Motor neuron (in vitro differentiated cells): Measurements from ENCODE around the gene NAGPA. TPM values are rescaled to one million over a fixed set of nuclear protein-coding genes. Genes with fewer than 3 reads are reported as not detected.
A peak's percentile ranks its signal among the peaks of the same experiment; 100 is the strongest.

ENCODE experiments used
- ATAC-seq, 8 experiments: fragments of 200-7000 bp; cut with Tn5 transposase; replicated peaks in 6 of 8; 2 replicates each; pipeline ENCODE4 v1.8.0; 2021; ENCODE audit warnings: mild to moderate bottlenecking in 8 of 8, moderate library complexity in 8 of 8
- H3K27ac ChIP-seq, 2 donors: fragments of 250-450 bp; sonication (Bioruptor Pico); 2 replicates each; pipeline ENCODE4 v1.9.0; 2021; ENCODE audit warnings: antibody characterized with exemption in 2 of 2, mild to moderate bottlenecking in 2 of 2, moderate library complexity in 1 of 2
- H3K4me1 ChIP-seq, 2 donors: fragments of 250-450 bp; sonication (Bioruptor Pico); replicated peaks in 1 of 2; 2 replicates each; pipeline ENCODE4 v1.6.1; 2021; ENCODE audit warnings: antibody characterized with exemption in 2 of 2, mild to moderate bottlenecking in 2 of 2, moderate library complexity in 1 of 2
- H3K4me3 ChIP-seq, 5 donors: fragments of 250-450 bp; sonication (Bioruptor Pico); 2 replicates each; pipeline ENCODE4 v1.9.0; 2021; ENCODE audit warnings: antibody characterized with exemption in 5 of 5, mild to moderate bottlenecking in 5 of 5, moderate library complexity in 4 of 5
- WGBS, 10 experiments: fragments of 450-650 bp; shearing (Covaris generic); methylation state at CpG; one replicate each; pipeline ENCODE4 v1.0.0; 2022; 5-methylcytosine and 5-hydroxymethylcytosine counted together
- in situ Hi-C, 9 experiments: fragments of 400-800 bp; cut with MboI; loops; one replicate each; pipeline ENCODE4 v1.15.0; 2021; ENCODE audit warnings: low sequenced_read_pairs in 9 of 9, low pct_unique_long_range_greater_than_20kb in 2 of 9; ENCODE audit not compliant: unreplicated experiment in 9 of 9
- total RNA-seq, 8 experiments: library from RNA; unstranded; fragments of 300-600 nt; gene quantifications; 2 replicates each; pipeline versions ENCODE4 v1.2.3 to v1.2.4, GENCODE V29; 2022

NAGPA gene
- total RNA-seq, 8 experiments from 2014 or later: 1.5 to 18.7 (median 6.5) TPM

GRCh38 chr16:5017678-5017969 lies 16.1 kb downstream of the NAGPA start:
- ATAC-seq: no peak
- Histone ChIP-seq H3K4me1 (no peaks in the 10 kb centered on the region), H3K4me3 (no peak overlapping the region), H3K27ac (no peak overlapping the region)
- WGBS, 10 experiments: 80 to 90% (median 83%) methylated on average over 1 to 5 of the region's 5 CpGs; no CpG with 5 or more reads in 6 of the 10 experiments
- in situ Hi-C loops: no loop called here

- H3K4me1 ChIP-seq: no peaks in the 10 kb centered on the region
- H3K4me3 ChIP-seq: no peak overlapping the region
- in situ Hi-C loops: no loop called here
- 33 to 80% (median 60%) methylated on average over 1 to 4 of the region's 6 CpGs; no CpG with 5 or more reads in 4 of the 10 experiments for WGBS, 10 experiments
- no peak for ATAC-seq
- H3K27ac ChIP-seq: no peak overlapping the region
Measured at GRCh38 chr16:5016967-5017677, 16.6 kb downstream of the NAGPA start.

- no peak overlapping the region for H3K4me3 ChIP-seq
- no peak overlapping the region for H3K27ac ChIP-seq
- in situ Hi-C loops: no loop called here
- ATAC-seq: no peak
- WGBS, 10 experiments: 40 to 83% (median 71%) methylated on average over 1 to 3 of the region's 4 CpGs; no CpG with 5 or more reads in 6 of the 10 experiments
- H3K4me1 ChIP-seq: no peaks in the 10 kb centered on the region
Measured at GRCh38 chr16:5015887-5016286, 17.8 kb downstream of the NAGPA start.

- no peaks in the 10 kb centered on the region for H3K4me1 ChIP-seq
- ATAC-seq: peak in 1 of 8 experiments; percentile 49
- WGBS, 10 experiments: 70 to 80% (median 80%) methylated on average over 1 to 2 of the region's 4 CpGs; no CpG with 5 or more reads in 7 of the 10 experiments
- no peak overlapping the region for H3K4me3 ChIP-seq
- in situ Hi-C loops: no loop called here
- no peak overlapping the region for H3K27ac ChIP-seq
Measured at GRCh38 chr16:5015351-5015750, 18.4 kb downstream of the NAGPA start.

GRCh38 chr16:5012887-5013286 lies 20.8 kb downstream of the NAGPA start:
- no peak overlapping the region for H3K4me3 ChIP-seq
- ATAC-seq: no peak
- in situ Hi-C loops: no loop called here
- no peaks in the 10 kb centered on the region for H3K4me1 ChIP-seq
- 0 to 94% (median 68%) methylated on average over 1 to 4 of the region's 6 CpGs; no CpG with 5 or more reads in 2 of the 10 experiments for WGBS, 10 experiments
- H3K27ac ChIP-seq: no peak overlapping the region

GRCh38 chr16:5011637-5012036 lies 22.1 kb downstream of the NAGPA start:
- Histone ChIP-seq H3K27ac (no peak overlapping the region), H3K4me1 (no peaks in the 10 kb centered on the region), H3K4me3 (no peak overlapping the region)
- in situ Hi-C loops: no loop called here
- ATAC-seq: no peak
- WGBS, 10 experiments: 0 to 87% (median 55%) methylated on average over 1 to 4 of the region's 4 CpGs; no CpG with 5 or more reads in 3 of the 10 experiments

- in situ Hi-C loops: no loop called here
- 60 to 100% (median 80%) methylated on average over 1 of the region's 15 CpGs; no CpG with 5 or more reads in 7 of the 10 experiments for WGBS, 10 experiments
Measured at GRCh38 chr16:5010576-5011329, 23.0 kb downstream of the NAGPA start.

GRCh38 chr16:5008311-5008731 lies 25.4 kb downstream of the NAGPA start:
- in situ Hi-C loops: no loop called here
- ATAC-seq: no peak
- Histone ChIP-seq H3K4me1 (no peaks in the 10 kb centered on the region), H3K27ac (no peak overlapping the region), H3K4me3 (no peak overlapping the region)
- 100% methylated on average over 2 of the region's 18 CpGs; no CpG with 5 or more reads in 9 of the 10 experiments for WGBS, 10 experiments

More at GRCh38 chr16:5010576-5011329, 23.0 kb downstream of the NAGPA start:
- H3K4me1 ChIP-seq: no peaks in the 10 kb centered on the region
- no peak overlapping the region for H3K4me3 ChIP-seq
- peak in 1 of 8 experiments; percentile 7 for ATAC-seq
- no peak overlapping the region for H3K27ac ChIP-seq

GRCh38 chr16:5007256-5007655 lies 26.5 kb downstream of the NAGPA start:
- in situ Hi-C loops: no loop called here
- H3K27ac ChIP-seq: no peak overlapping the region
- ATAC-seq: no peak
- 59 to 100% (median 86%) methylated on average over 1 to 5 of the region's 10 CpGs; no CpG with 5 or more reads in 5 of the 10 experiments for whole genome bisulfite sequencing, 10 experiments
- no peaks in the 10 kb centered on the region for H3K4me1 ChIP-seq
- no peak overlapping the region for H3K4me3 ChIP-seq

GRCh38 chr16:5006348-5007193 lies 27.2 kb downstream of the NAGPA start:
- 4 to 80% (median 68%) methylated on average over 1 to 6 of the region's 22 CpGs; no CpG with 5 or more reads in 2 of the 10 experiments for WGBS, 10 experiments
- in situ Hi-C loops: no loop called here
- H3K27ac ChIP-seq: no peak overlapping the region
- H3K4me3 ChIP-seq: no peak overlapping the region
- ATAC-seq: no peak
- no peaks in the 10 kb centered on the region for H3K4me1 ChIP-seq

- Histone ChIP-seq H3K27ac (no peak overlapping the region), H3K4me3 (no peak overlapping the region), H3K4me1 (no peaks in the 10 kb centered on the region)
- WGBS, 10 experiments: 92% methylated on average over 2 of the region's 4 CpGs; no CpG with 5 or more reads in 9 of the 10 experiments
- in situ Hi-C loops: no loop called here
- ATAC-seq: no peak
Measured at GRCh38 chr16:5005916-5006315, 27.8 kb downstream of the NAGPA start.

GRCh38 chr16:5004311-5004710 lies 29.4 kb downstream of the NAGPA start:
- in situ Hi-C loops: no loop called here
- WGBS, 10 experiments: 100% methylated on average over 1 of the region's 5 CpGs; no CpG with 5 or more reads in 9 of the 10 experiments
- no peak overlapping the region for H3K27ac ChIP-seq

GRCh38 chr16:5003828-5004227 lies 29.9 kb downstream of the NAGPA start:
- Histone ChIP-seq H3K4me3 (no peak overlapping the region), H3K4me1 (no peaks in the 10 kb centered on the region), H3K27ac (no peak overlapping the region)
- in situ Hi-C loops: no loop called here
- ATAC-seq: no peak
- 57 to 100% (median 90%) methylated on average over 1 to 9 of the region's 10 CpGs; no CpG with 5 or more reads in 2 of the 10 experiments for WGBS, 10 experiments

More at GRCh38 chr16:5004311-5004710, 29.4 kb downstream of the NAGPA start:
- Histone ChIP-seq H3K4me1 (no peaks in the 10 kb centered on the region), H3K4me3 (no peak overlapping the region)
- ATAC-seq: no peak
